Activated CD4-positive, alpha-beta memory T cell treated with anti-CD3 and anti-CD28 coated beads, Interleukin-2, amount 10 ng/mL, durations not matched to agents 7 days and 5 days (primary cell): ENCODE data around the gene G6PC1. TPM values are rescaled to one million over a fixed set of nuclear protein-coding genes. Genes with fewer than 3 reads are reported as not detected.
"Not testable (repeated sequence)": the region's sequence is repeated elsewhere in the genome, so short reads cannot be mapped to it uniquely, and the experiment has no call there.

ENCODE experiments used
- CTCF ChIA-PET: fragments of 350-600 bp; sonication (Branson Sonifier 250); formaldehyde crosslinking; loops from one replicate; lab custom pipeline; 2021; ENCODE audit warnings: antibody characterized with exemption, inconsistent platforms; lab: Charles Lee
- POLR2A ChIA-PET: fragments of 350-600 bp; sonication (Branson Sonifier 250); formaldehyde crosslinking; loops from one replicate; lab custom pipeline; 2021; ENCODE audit warnings: antibody characterized with exemption; lab: Charles Lee
- DNase-seq: peaks from one replicate; pipeline ENCODE4 v3.0.0-alpha.2; 2020
- H3K27ac Mint-ChIP-seq: one replicate; pipeline ENCODE4 v1.8.0; 2021; ENCODE audit warnings: mild to moderate bottlenecking, mixed read lengths
- H3K27me3 Mint-ChIP-seq: one replicate; pipeline ENCODE4 v1.8.0; 2021; ENCODE audit warnings: mixed read lengths
- H3K36me3 Mint-ChIP-seq: one replicate; pipeline ENCODE4 v1.8.0; 2021; ENCODE audit warnings: low read depth, mixed read lengths
- H3K4me1 Mint-ChIP-seq: one replicate; pipeline ENCODE4 v1.8.0; 2021; ENCODE audit warnings: mixed read lengths
- H3K4me3 Mint-ChIP-seq: one replicate; pipeline ENCODE4 v1.8.0; 2021; ENCODE audit warnings: mild to moderate bottlenecking, mixed read lengths
- H3K9me3 Mint-ChIP-seq: one replicate; pipeline ENCODE4 v1.8.0; 2021; ENCODE audit warnings: mixed read lengths
- total RNA-seq, 2 experiments: library from RNA; stranded (reverse); gene quantifications; one replicate each; pipeline ENCODE4 v1.2.3, GENCODE V29; 2021

The G6PC1 gene
- total RNA-seq, 2 experiments from 2014 or later, result not detected

GRCh38 chr17:42899981-42900380 is 618 bp upstream of the G6PC1 start:
- H3K4me3 Mint-ChIP-seq, H3K27ac Mint-ChIP-seq, H3K9me3 Mint-ChIP-seq, CTCF ChIA-PET, DNase-seq, H3K4me1 Mint-ChIP-seq, POLR2A ChIA-PET, H3K36me3 Mint-ChIP-seq: not testable (repeated sequence)
- peaks cover 23% of the 10 kb centered on the region for H3K27me3 Mint-ChIP-seq

GRCh38 chr17:42901535-42902229 is 1.1 kb downstream of the G6PC1 start:
- Mint-ChIP-seq H3K4me1 (no peaks in the 10 kb centered on the region), H3K4me3 (no peak overlapping the region), H3K27ac (no peak overlapping the region), H3K27me3 (peaks cover 20% of the 10 kb centered on the region), H3K9me3 (no peaks in the 10 kb centered on the region), H3K36me3 (no peaks in the 10 kb centered on the region)
- CTCF ChIA-PET, result no interaction called here
- no peak for DNase-seq
- POLR2A ChIA-PET, result no interaction called here

GRCh38 chr17:42904110-42904469 is 3.5 kb downstream of the G6PC1 start:
- no peak overlapping the region for H3K27ac Mint-ChIP-seq
- ChIA-PET POLR2A (no interaction called here), CTCF (no interaction called here)
- peaks cover 19% of the 10 kb centered on the region for H3K27me3 Mint-ChIP-seq
- DNase-seq, result no peak
- no peaks in the 10 kb centered on the region for H3K36me3 Mint-ChIP-seq
- H3K4me1 Mint-ChIP-seq, result no peaks in the 10 kb centered on the region
- no peak overlapping the region for H3K4me3 Mint-ChIP-seq
- no peaks in the 10 kb centered on the region for H3K9me3 Mint-ChIP-seq

- no peak overlapping the region for H3K4me3 Mint-ChIP-seq
- CTCF ChIA-PET, result no interaction called here
These were observed 6.3 kb downstream of the G6PC1 start for GRCh38 chr17:42906772-42907446.

GRCh38 chr17:42908872-42909700 is 8.5 kb downstream of the G6PC1 start:
- Mint-ChIP-seq H3K27ac (no peak overlapping the region), H3K4me1 (no peaks in the 10 kb centered on the region), H3K27me3 (peaks cover 19% of the 10 kb centered on the region), H3K36me3 (no peaks in the 10 kb centered on the region), H3K9me3 (no peaks in the 10 kb centered on the region), H3K4me3 (no peak overlapping the region)
- POLR2A ChIA-PET, result no interaction called here
- DNase-seq, result no peak
- CTCF ChIA-PET, result no interaction called here

More at GRCh38 chr17:42906772-42907446, 6.3 kb downstream of the G6PC1 start:
- Mint-ChIP-seq H3K27me3 (peaks cover 22% of the 10 kb centered on the region), H3K36me3 (no peaks in the 10 kb centered on the region), H3K4me1 (no peaks in the 10 kb centered on the region), H3K27ac (no peak overlapping the region), H3K9me3 (no peaks in the 10 kb centered on the region)
- POLR2A ChIA-PET, result no interaction called here
- no peak for DNase-seq

GRCh38 chr17:42913522-42913921 is 12.9 kb downstream of the G6PC1 start:
- ChIA-PET CTCF (no interaction called here), POLR2A (no interaction called here)
- H3K36me3 Mint-ChIP-seq, result no peaks in the 10 kb centered on the region
- H3K9me3 Mint-ChIP-seq, result no peaks in the 10 kb centered on the region
- H3K4me1 Mint-ChIP-seq, result no peaks in the 10 kb centered on the region
- H3K27ac Mint-ChIP-seq, result no peak overlapping the region
- peaks cover 16% of the 10 kb centered on the region for H3K27me3 Mint-ChIP-seq
- H3K4me3 Mint-ChIP-seq, result no peak overlapping the region
- no peak for DNase-seq

GRCh38 chr17:42913981-42914617 is 13.5 kb downstream of the G6PC1 start:
- Mint-ChIP-seq H3K4me3 (no peak overlapping the region), H3K27me3 (peaks cover 16% of the 10 kb centered on the region), H3K4me1 (no peaks in the 10 kb centered on the region), H3K36me3 (no peaks in the 10 kb centered on the region), H3K9me3 (no peaks in the 10 kb centered on the region), H3K27ac (no peak overlapping the region)
- CTCF ChIA-PET, result no interaction called here
- POLR2A ChIA-PET, result no interaction called here
- no peak for DNase-seq

- H3K27ac Mint-ChIP-seq, H3K4me1 Mint-ChIP-seq, H3K4me3 Mint-ChIP-seq, H3K36me3 Mint-ChIP-seq, DNase-seq, H3K9me3 Mint-ChIP-seq, CTCF ChIA-PET: not testable (repeated sequence)
- POLR2A ChIA-PET, result interaction anchor here (0.6 kb wide), 1 partner anchor 41 kb away, joined by 3 read pairs; no protein-coding TSS in a partner anchor
- H3K27me3 Mint-ChIP-seq, result peaks cover 19% of the 10 kb centered on the region
These were observed 14.7 kb downstream of the G6PC1 start for GRCh38 chr17:42915288-42915687.

- POLR2A ChIA-PET, result interaction anchor here (0.6 kb wide), 1 partner anchor 597 kb away, joined by 3 read pairs; no protein-coding TSS in a partner anchor
- peaks cover 22% of the 10 kb centered on the region for H3K27me3 Mint-ChIP-seq
- CTCF ChIA-PET, H3K4me3 Mint-ChIP-seq, H3K27ac Mint-ChIP-seq, DNase-seq, H3K36me3 Mint-ChIP-seq, H3K9me3 Mint-ChIP-seq, H3K4me1 Mint-ChIP-seq: not testable (repeated sequence)
These were observed 16.0 kb downstream of the G6PC1 start for GRCh38 chr17:42916388-42917235.

GRCh38 chr17:42917236-42917603 is 16.6 kb downstream of the G6PC1 start:
- Mint-ChIP-seq H3K9me3 (no peaks in the 10 kb centered on the region), H3K27ac (no peak overlapping the region), H3K4me1 (peaks cover 2% of the 10 kb centered on the region), H3K4me3 (no peak overlapping the region), H3K36me3 (no peaks in the 10 kb centered on the region), H3K27me3 (peaks cover 25% of the 10 kb centered on the region)
- POLR2A ChIA-PET, result interaction anchor here (0.6 kb wide), 1 partner anchor 598 kb away, joined by 3 read pairs; no protein-coding TSS in a partner anchor
- CTCF ChIA-PET, result no interaction called here
- DNase-seq, result no peak

- peaks cover 28% of the 10 kb centered on the region for H3K27me3 Mint-ChIP-seq
- CTCF ChIA-PET, result interaction anchor here (0.7 to 0.9 kb wide), 2 partner anchors 197 to 1425 kb away, joined by 3 to 5 read pairs; no protein-coding TSS in a partner anchor
- DNase-seq, result no peak
- no peaks in the 10 kb centered on the region for H3K9me3 Mint-ChIP-seq
- POLR2A ChIA-PET, result no interaction called here
- H3K36me3 Mint-ChIP-seq, result no peaks in the 10 kb centered on the region
- no peak overlapping the region for H3K4me3 Mint-ChIP-seq
- no peak overlapping the region for H3K27ac Mint-ChIP-seq
- H3K4me1 Mint-ChIP-seq, result peaks cover 2% of the 10 kb centered on the region
These were observed 18.4 kb downstream of the G6PC1 start for GRCh38 chr17:42918902-42919521.
